CD4-positive, alpha-beta T cell treated with Interleukin-21 for 1 hour (primary cell): ENCODE results near the gene IQCM.

ENCODE experiments used
- DNase-seq: peaks from one replicate; pipeline ENCODE4 v3.0.0-alpha.2; 2020

IQCM gene

GRCh38 chr4:149766135-149766534, 49.5 kb downstream of the IQCM start:
- no peak for DNase-seq

- no peak for DNase-seq
Observed at GRCh38 chr4:149765630-149766029, 50.0 kb downstream of the IQCM start.

GRCh38 chr4:149755969-149756368, 59.7 kb downstream of the IQCM start:
- no peak for DNase-seq

- DNase-seq: no peak
Observed at GRCh38 chr4:149754526-149754925, 61.1 kb downstream of the IQCM start.

- no peak for DNase-seq
Observed at GRCh38 chr4:149752729-149753128, 62.9 kb downstream of the IQCM start.

- no peak for DNase-seq
Observed at GRCh38 chr4:149751174-149751573, 64.5 kb downstream of the IQCM start.

- no peak for DNase-seq
Observed at GRCh38 chr4:149749784-149750183, 65.9 kb downstream of the IQCM start.

- DNase-seq: no peak
Observed at GRCh38 chr4:149747646-149748045, 68.0 kb downstream of the IQCM start.

GRCh38 chr4:149746276-149746675, 69.4 kb downstream of the IQCM start:
- no peak for DNase-seq

GRCh38 chr4:149741186-149741831, 74.3 kb downstream of the IQCM start:
- no peak for DNase-seq

GRCh38 chr4:149738156-149738555, 77.5 kb downstream of the IQCM start:
- no peak for DNase-seq

- DNase-seq: no peak
Observed at GRCh38 chr4:149735796-149736195, 79.8 kb downstream of the IQCM start.

GRCh38 chr4:149728444-149728843, 87.2 kb downstream of the IQCM start:
- DNase-seq: no peak

GRCh38 chr4:149727663-149728062, 88.0 kb downstream of the IQCM start:
- no peak for DNase-seq

- DNase-seq: no peak
Observed at GRCh38 chr4:149723065-149723464, 92.6 kb downstream of the IQCM start.

GRCh38 chr4:149719806-149720205, 95.8 kb downstream of the IQCM start:
- no peak for DNase-seq

- DNase-seq: no peak
Observed at GRCh38 chr4:149719357-149719756, 96.3 kb downstream of the IQCM start.

- no peak for DNase-seq
Observed at GRCh38 chr4:149718500-149718899, 97.1 kb downstream of the IQCM start.

GRCh38 chr4:149716728-149717127, 98.9 kb downstream of the IQCM start:
- no peak for DNase-seq

- DNase-seq: no peak
Observed at GRCh38 chr4:149715822-149716585, 99.6 kb downstream of the IQCM start.

GRCh38 chr4:149713031-149713430, 102.6 kb downstream of the IQCM start:
- DNase-seq: no peak

GRCh38 chr4:149711593-149712365, 103.9 kb downstream of the IQCM start:
- DNase-seq: no peak

- DNase-seq: no peak
Observed at GRCh38 chr4:149709640-149710039, 106.0 kb downstream of the IQCM start.
